Smooth muscle cell of the pulmonary artery (primary cell): ENCODE measurements around the gene RXRA. TPM values are rescaled to one million over a fixed set of nuclear protein-coding genes. Genes with fewer than 3 reads are reported as not detected.

Source experiments
- total RNA-seq: library from RNA; depleted of rRNA; stranded (reverse); fragments of >200 nt; gene quantifications from 2 replicates; pipeline ENCODE4 v1.2.3, GENCODE V29; 2014

The RXRA gene
- 20.6 and 27.6 TPM in 2 replicates for total RNA-seq

GRCh38 chr9:134325813-134326723 is at the start of gene RXRA:
TSS of gene RXRA (plus strand) at chr9:134326455. CDS start at chr9:134326632, 177 bp downstream.

Other genes with a start within 250 kb of the RXRA start
- 16.3 and 20.0 TPM in 2 replicates for gene WDR5, start 190.4 kb upstream of the RXRA start, total RNA-seq
- gene RNU6ATAC, start 161.9 kb upstream of the RXRA start, total RNA-seq = not detected in 2 replicates